Panc1 (cell line): Measurements from ENCODE around the gene KIAA0408. TPM values are rescaled to one million over a fixed set of nuclear protein-coding genes. Genes with fewer than 3 reads are reported as not detected.

Experiments used
- ATAC-seq: fragments of 200-7000 bp; cut with Tn5 transposase; 2 replicates; pipeline ENCODE4 v1.9.1; 2020; ENCODE audit warnings: mild to moderate bottlenecking, moderate library complexity
- Bru-seq: library from RNA; stranded (reverse); fragments of 400-500 nt; gene quantifications from one replicate; lab custom pipeline; 2021; lab: Mats Ljungman, UMichigan
- BruChase-seq, 2 experiments: library from RNA; stranded (reverse); fragments of 400-500 nt; gene quantifications; one replicate each; lab custom pipeline; 2021; lab: Mats Ljungman, UMichigan
- BruUV-seq: library from RNA; stranded (reverse); fragments of 400-500 nt; replicated peaks from 2 replicates; lab custom pipeline; 2021; lab: Mats Ljungman, UMichigan
- CTCF ChIA-PET: fragments of 300-600 bp; sonication (Branson Sonifier 250); formaldehyde crosslinking; loops from one replicate; lab custom pipeline; 2022; ENCODE audit warnings: antibody characterized with exemption; lab: Charles Lee
- POLR2A ChIA-PET: fragments of 300-600 bp; sonication (Branson Sonifier 250); formaldehyde crosslinking; loops from one replicate; lab custom pipeline; 2022; ENCODE audit warnings: antibody characterized with exemption; lab: Charles Lee
- DNase-seq: peaks from one replicate; pipeline ENCODE4 v3.0.0-alpha.2; 2010; ENCODE audit warnings: low read depth, low spot score
- H3K27ac ChIP-seq: 2 replicates; pipeline ENCODE4 v1.5.1; 2011; ENCODE audit warnings: mild to moderate bottlenecking, low read length, inconsistent platforms
- H3K27me3 ChIP-seq: fragments of 200-500 bp; sonication (Bioruptor generic); 2 replicates; pipeline ENCODE4 v1.6.0; 2014; ENCODE audit warnings: low read length, inconsistent platforms; ENCODE audit not compliant: control insufficient read depth, insufficient read depth
- H3K36me3 ChIP-seq: fragments of 200-500 bp; sonication (Bioruptor generic); 2 replicates; pipeline ENCODE4 v1.5.1; 2014; ENCODE audit warnings: inconsistent platforms, mild to moderate bottlenecking, low read length, moderate library complexity; ENCODE audit not compliant: control insufficient read depth, insufficient read depth
- H3K4me1 ChIP-seq: 2 replicates; pipeline ENCODE4 v1.5.1; 2011; ENCODE audit warnings: inconsistent platforms, mild to moderate bottlenecking, low read length, moderate library complexity; ENCODE audit not compliant: control insufficient read depth, insufficient read depth
- H3K4me3 ChIP-seq, 2 experiments: 2 replicates each; pipeline ENCODE4 v1.5.1; 2011 to 2012; ENCODE audit warnings: low read depth in 2 of 2, low read length in 2 of 2, mild to moderate bottlenecking in 2 of 2, inconsistent platforms in 1 of 2, moderate library complexity in 1 of 2
- H3K9me3 ChIP-seq: fragments of 200-500 bp; sonication (Bioruptor generic); 2 replicates; pipeline ENCODE4 v1.5.1; 2014; ENCODE audit warnings: low read depth, mild to moderate bottlenecking, inconsistent platforms, low read length, moderate library complexity; ENCODE audit not compliant: control insufficient read depth, insufficient read depth
- POLR2AphosphoS5 ChIP-seq: IDR thresholded peaks from 2 replicates; pipeline ENCODE4 v1.6.1; 2012; ENCODE audit warnings: mild to moderate bottlenecking, low read depth, low read length, moderate library complexity
- REST ChIP-seq, 2 experiments: IDR thresholded peaks; 2 replicates each; pipeline ENCODE4 v1.6.1; 2011 to 2012; ENCODE audit warnings: low read depth in 2 of 2, control low read depth in 1 of 2, low read length in 1 of 2, mild to moderate bottlenecking in 1 of 2, moderate library complexity in 1 of 2; ENCODE audit not compliant: insufficient read depth in 1 of 2
- SIN3A ChIP-seq: IDR thresholded peaks from 2 replicates; pipeline ENCODE4 v1.6.1; 2012; ENCODE audit warnings: low read depth, mild to moderate bottlenecking, low read length, moderate library complexity, borderline replicate concordance; ENCODE audit not compliant: insufficient read depth
- TCF7L2 ChIP-seq: IDR thresholded peaks from 2 replicates; pipeline ENCODE4 v1.6.1; 2011; ENCODE audit warnings: mild to moderate bottlenecking, low read depth, low read length, inconsistent platforms
- in situ Hi-C: cut with HindIII; loops from 2 replicates; pipeline ENCODE4 v1.10.0; 2016; ENCODE audit warnings: low sequenced_read_pairs, low pct_unique_long_range_greater_than_20kb
- intact Hi-C: fragments of 100-400 bp; cut with micrococcal nuclease; formaldehyde crosslinking; loops from one replicate; pipeline ENCODE4 v1.10.0; 2022; ENCODE audit not compliant: unreplicated experiment
- long read RNA-seq: library from polyadenylated mRNA; unstranded; transcript quantifications from one replicate; pipeline ENCODE4 v2.0.0, GENCODE V29; 2021; ENCODE audit not compliant: unreplicated experiment
- polyA plus RNA-seq: library from polyadenylated mRNA; unstranded; fragments of >200 nt; gene quantifications from one replicate; pipeline ENCODE4 v1.2.1, GENCODE V29; 2012; ENCODE audit warnings: missing spikeins; ENCODE audit not compliant: insufficient read length
- total RNA-seq: library from RNA; stranded (reverse); gene quantifications from one replicate; pipeline ENCODE4 v1.2.1, GENCODE V29; 2021; ENCODE audit not compliant: unreplicated experiment
- TF ChIP-seq, protein P1 (sequence below): fragments of 450-650 bp; IDR thresholded peaks from 2 replicates; pipeline ENCODE4 v1.5.1; 2017; ENCODE audit warnings: mild to moderate bottlenecking

Gene KIAA0408
- total RNA-seq (0.90 TPM), Bru-seq, nascent RNA (percentile 27 among the genes with signal in this experiment), BruChase-seq, experiment 1, labeled RNA remaining after a 2-hour chase (percentile 46 among the genes with signal in this experiment), BruChase-seq, experiment 2, labeled RNA remaining after a 6-hour chase (not detected)
- polyA plus RNA-seq: not detected
- long read RNA-seq: 0 reads

GRCh38 chr6:127459231-127459641, at the start of gene KIAA0408:
Gene KIAA0408, minus strand, starts transcription at chr6:127459389. Its CDS starts 5,408 bp downstream, at chr6:127453981.
- no peaks in the 10 kb centered on the region for H3K27me3 ChIP-seq
- POLR2A ChIA-PET: no interaction called here
- intact Hi-C loops: no loop called here
- in situ Hi-C loops: no loop called here
- no peaks in the 10 kb centered on the region for H3K36me3 ChIP-seq
- H3K4me1 ChIP-seq: no peaks in the 10 kb centered on the region
- no peak within 1 kb of the TSS for H3K27ac ChIP-seq
- TF ChIP-seq, protein P1, sequence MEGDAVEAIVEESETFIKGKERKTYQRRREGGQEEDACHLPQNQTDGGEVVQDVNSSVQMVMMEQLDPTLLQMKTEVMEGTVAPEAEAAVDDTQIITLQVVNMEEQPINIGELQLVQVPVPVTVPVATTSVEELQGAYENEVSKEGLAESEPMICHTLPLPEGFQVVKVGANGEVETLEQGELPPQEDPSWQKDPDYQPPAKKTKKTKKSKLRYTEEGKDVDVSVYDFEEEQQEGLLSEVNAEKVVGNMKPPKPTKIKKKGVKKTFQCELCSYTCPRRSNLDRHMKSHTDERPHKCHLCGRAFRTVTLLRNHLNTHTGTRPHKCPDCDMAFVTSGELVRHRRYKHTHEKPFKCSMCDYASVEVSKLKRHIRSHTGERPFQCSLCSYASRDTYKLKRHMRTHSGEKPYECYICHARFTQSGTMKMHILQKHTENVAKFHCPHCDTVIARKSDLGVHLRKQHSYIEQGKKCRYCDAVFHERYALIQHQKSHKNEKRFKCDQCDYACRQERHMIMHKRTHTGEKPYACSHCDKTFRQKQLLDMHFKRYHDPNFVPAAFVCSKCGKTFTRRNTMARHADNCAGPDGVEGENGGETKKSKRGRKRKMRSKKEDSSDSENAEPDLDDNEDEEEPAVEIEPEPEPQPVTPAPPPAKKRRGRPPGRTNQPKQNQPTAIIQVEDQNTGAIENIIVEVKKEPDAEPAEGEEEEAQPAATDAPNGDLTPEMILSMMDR: no peak
- no peak for TF ChIP-seq POLR2AphosphoS5
- no peak for TF ChIP-seq TCF7L2
- no peak for TF ChIP-seq REST (IDR thresholded peaks at IDR 0.05; ENCODE audit: insufficient read depth in 1 of 2, low read depth in 2 of 2, low read length in 1 of 2)
- no peak for TF ChIP-seq SIN3A
- BruUV-seq: no TSS peak
- H3K9me3 ChIP-seq: no peaks in the 10 kb centered on the region
- CTCF ChIA-PET: no interaction called here
- DNase-seq (no peak), ATAC-seq (peak; percentile 42; the same call in 1 of the 2 replicates)
- no peak within 1 kb of the TSS for H3K4me3 ChIP-seq

GRCh38 chr6:127506894-127507293, 47.7 kb upstream of the KIAA0408 start:
- no TSS peak for BruUV-seq
- Histone ChIP-seq H3K4me1 (no peaks in the 10 kb centered on the region), H3K4me3 (no peak overlapping the region), H3K27me3 (no peaks in the 10 kb centered on the region), H3K36me3 (no peaks in the 10 kb centered on the region), H3K9me3 (no peaks in the 10 kb centered on the region), H3K27ac (no peak overlapping the region)
- ChIA-PET POLR2A (no interaction called here), CTCF (no interaction called here)
- in situ Hi-C loops (no loop called here), intact Hi-C loops (no loop called here)
- ATAC-seq: no peak
- TF ChIP-seq REST (IDR thresholded peaks at IDR 0.05; ENCODE audit: insufficient read depth in 1 of 2, low read depth in 2 of 2, low read length in 1 of 2) (no peak), TCF7L2 (no peak), SIN3A (no peak)
- TF ChIP-seq, protein P1: no peak
- no peak for DNase-seq
